ENCODE measurements around the gene PBOV1. TPM values are rescaled to one million over a fixed set of nuclear protein-coding genes. Genes with fewer than 3 reads are reported as not detected.

PBOV1 gene
- polyA plus RNA-seq, 1 donor = not detected

- no peak for DNase-seq (ENCODE audit: low read depth)
These were observed 12.7 kb downstream of the PBOV1 start for GRCh38 chr6:138205437-138206094.

DNA sequence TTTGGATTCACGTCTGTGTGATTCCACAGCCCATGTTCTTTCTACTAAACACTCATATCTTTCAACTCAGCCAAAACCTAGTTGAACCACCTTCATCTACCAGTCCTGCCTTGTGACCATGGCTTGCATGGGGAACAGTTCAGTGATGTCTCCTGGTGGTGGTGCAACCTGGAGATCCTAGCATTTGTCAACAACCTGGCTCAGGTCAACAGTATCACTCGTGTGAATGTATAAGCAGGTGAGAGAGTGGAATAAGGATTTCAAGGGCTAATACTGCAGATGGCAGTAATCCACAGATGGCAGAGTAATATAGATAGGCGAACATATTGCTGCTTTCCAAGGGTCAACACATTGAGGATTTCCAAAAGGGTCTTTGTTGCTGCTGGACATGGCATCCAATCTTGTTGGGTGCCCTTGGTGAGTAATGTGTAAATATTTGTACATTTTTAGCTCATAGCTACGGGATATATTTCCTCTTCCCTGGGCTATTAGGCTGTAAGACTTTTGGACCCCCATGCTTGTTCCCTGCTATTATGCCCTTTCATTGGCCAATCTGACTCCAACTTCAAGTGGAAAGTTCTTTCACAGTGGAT, 13.4 kb downstream of the PBOV1 start:
- DNase-seq (ENCODE audit: low read depth) = no peak

- no peak for DNase-seq (ENCODE audit: low read depth)
These were observed 14.0 kb downstream of the PBOV1 start for GRCh38 chr6:138204303-138204702.

GRCh38 chr6:138203315-138203714, 15.0 kb downstream of the PBOV1 start:
- DNase-seq (ENCODE audit: low read depth) = no peak

GRCh38 chr6:138201836-138202235, 16.5 kb downstream of the PBOV1 start:
- DNase-seq (ENCODE audit: low read depth) = no peak

DNA sequence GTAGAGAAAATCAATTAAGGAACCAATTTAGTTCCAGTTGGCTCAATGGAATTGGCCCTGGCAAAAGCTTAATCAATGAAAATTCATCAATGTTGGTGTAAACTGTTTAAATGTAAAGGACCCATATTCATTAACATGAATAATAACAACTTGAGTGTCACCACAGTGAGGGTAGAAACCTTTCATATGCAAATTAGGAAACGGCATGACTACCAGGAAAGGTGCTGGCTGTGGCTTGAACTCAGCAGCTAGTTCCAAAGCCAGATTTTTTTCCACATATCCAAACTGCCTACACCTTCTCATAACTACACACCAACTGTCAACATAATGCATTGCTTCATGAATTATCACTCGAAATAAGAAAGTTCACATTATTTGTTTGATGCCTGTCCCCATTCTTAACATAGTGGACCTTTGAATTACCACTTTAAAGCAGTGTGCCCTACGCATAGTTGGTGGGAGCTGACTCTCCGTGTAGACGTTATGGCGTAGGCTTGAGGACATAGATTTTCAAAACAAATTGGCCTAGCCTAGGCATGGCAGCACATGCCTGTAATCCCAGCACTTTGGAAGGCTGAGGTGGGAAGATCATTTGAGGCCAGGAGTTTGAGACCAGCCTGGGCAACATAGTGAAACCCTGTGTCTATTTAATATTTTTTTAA, 19.7 kb downstream of the PBOV1 start:
- DNase-seq (ENCODE audit: low read depth) = no peak

GRCh38 chr6:138197570-138197969, 20.7 kb downstream of the PBOV1 start:
- no peak for DNase-seq (ENCODE audit: low read depth)

DNA sequence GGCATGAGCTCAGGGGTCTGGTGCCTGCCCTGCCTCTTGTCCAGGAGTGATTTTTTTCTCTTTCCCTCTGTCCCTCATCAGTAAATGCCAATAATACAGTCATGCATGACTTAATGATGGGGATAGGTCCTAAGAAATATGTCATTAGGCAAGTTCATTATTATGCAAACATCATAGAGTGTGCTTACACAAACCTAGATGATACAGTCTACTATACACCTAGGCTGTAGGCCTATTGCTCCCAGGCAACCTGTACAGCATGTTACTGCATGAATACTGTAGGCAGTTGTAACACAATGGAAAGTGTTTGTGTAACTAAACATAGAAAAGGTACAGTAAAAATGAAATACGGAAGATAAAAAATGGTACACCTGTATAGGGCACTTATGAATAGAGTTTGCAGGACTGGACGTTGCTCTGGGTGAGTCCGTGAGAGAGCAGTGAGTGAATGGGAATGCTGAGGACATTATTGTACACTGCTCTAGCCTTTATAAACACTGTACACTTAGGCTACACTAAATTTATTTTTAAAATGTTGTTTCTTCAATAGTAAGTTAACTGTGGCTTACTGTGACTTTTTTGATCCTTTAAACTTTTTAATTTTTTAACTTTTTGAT, 22.1 kb downstream of the PBOV1 start:
- no peak for DNase-seq (ENCODE audit: low read depth)

GRCh38 chr6:138194287-138194686, 24.0 kb downstream of the PBOV1 start:
- DNase-seq (ENCODE audit: low read depth) = no peak

GRCh38 chr6:138188278-138188941, 29.9 kb downstream of the PBOV1 start:
- no peak for DNase-seq (ENCODE audit: low read depth)

DNA sequence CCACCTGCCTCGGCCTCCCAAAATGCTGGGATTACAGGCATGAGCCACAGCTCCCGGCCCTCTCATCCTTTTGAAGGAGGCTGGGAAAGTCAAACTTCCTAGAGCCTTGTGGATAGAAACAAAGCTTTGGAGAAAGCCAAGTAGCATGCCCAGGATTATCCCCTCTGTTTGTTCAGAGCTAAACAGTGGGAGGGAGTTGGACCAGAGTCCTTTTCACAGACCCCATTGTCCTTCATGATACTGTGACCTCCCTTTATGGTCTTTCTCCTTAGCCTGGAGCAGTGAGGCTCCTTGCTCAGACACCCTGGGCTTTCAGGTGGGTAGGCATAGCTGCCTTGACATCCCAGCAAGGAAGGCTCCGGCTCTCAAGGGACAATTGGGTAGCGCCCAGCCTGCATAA, 31.1 kb downstream of the PBOV1 start:
- DNase-seq (ENCODE audit: low read depth) = no peak

DNA sequence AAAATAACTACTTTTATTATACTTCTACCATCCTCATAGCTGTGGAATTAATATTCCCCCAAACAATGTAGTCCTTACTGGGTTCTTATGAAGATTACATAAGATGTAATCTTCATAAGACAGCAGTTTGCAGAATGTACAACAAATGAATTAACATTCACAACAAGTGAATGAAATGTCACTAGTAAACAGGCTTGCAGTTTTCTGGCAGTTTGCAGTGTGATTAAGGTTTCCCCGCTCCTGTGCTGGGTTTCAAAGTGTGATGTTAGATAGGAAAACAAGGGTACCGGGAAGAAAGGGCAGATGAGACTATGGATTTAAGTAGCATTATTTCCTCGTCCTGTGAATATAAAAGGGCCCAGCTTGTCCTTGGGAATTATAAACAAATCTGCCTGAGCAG, 34.1 kb downstream of the PBOV1 start:
- no peak for DNase-seq (ENCODE audit: low read depth)

GRCh38 chr6:138183790-138184134, 34.5 kb downstream of the PBOV1 start:
- DNase-seq (ENCODE audit: low read depth) = no peak

- no peak for DNase-seq (ENCODE audit: low read depth)
These were observed 35.1 kb downstream of the PBOV1 start for GRCh38 chr6:138182939-138183789.

DNA sequence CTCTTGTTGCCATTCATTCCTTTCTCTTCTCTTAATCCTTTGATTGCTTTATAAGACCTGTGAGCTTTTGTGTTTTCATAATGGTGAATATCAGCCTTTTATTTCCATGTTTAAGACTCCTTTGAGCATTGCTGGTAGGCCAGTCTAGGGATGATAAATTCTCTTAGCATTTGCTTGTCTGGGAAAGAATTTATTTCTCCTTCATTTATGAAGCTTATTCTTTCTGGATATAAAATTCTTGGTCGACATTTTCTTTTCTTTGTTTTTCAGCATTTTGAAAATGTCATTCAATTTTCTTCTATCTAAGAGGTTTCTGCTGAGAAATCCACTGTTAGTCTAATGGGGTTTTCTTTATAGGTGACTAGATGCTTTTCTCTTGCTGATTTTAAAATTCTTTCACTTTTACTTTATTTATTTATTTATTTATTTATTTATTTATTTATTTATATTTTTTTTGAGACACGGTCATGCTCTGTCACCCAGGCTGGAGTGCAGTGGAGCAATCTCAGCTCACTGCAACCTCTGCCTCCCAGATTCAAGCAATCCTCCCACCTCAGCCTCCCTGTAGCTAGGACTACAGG, 41.5 kb downstream of the PBOV1 start:
- no peak for DNase-seq (ENCODE audit: low read depth)

GRCh38 chr6:138175596-138175995, 42.7 kb downstream of the PBOV1 start:
- no peak for DNase-seq (ENCODE audit: low read depth)

Other genes starting within 250 kb of the PBOV1 start
- 0.33 TPM for gene PERP, start 111.1 kb downstream of the PBOV1 start, polyA plus RNA-seq (ENCODE audit: insufficient read length)
- gene ARFGEF3, start 56.6 kb downstream of the PBOV1 start, polyA plus RNA-seq (ENCODE audit: insufficient read length) = 1.7 TPM
- not detected for gene SMIM28, start 159.4 kb upstream of the PBOV1 start, polyA plus RNA-seq (ENCODE audit: insufficient read length)
- gene HEBP2, start 185.7 kb upstream of the PBOV1 start, polyA plus RNA-seq (ENCODE audit: insufficient read length) = 46.7 TPM

Measured in forelimb muscle (tissue), 1 donor.